ENCODE measurements around the gene TES.

TES gene

DNA sequence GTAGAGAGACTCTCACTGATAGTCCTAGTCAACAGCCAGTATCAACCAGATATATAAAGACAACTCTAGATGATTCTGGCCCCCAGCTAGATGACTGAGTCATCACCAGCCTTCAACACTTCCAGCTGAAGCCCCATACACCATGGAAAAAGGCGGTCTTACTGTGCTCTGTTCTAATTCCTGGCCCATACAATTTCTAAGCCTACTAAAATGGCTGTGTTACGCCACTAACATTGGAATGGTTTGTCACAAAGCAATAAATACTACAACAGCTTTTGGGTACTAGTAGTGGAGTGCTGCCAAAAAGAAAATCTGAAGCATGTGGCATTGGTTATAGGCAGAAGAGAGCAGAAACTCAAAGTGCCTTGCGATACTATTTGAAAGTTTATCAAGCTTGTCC lies 13.0 kb upstream of the TES start:
- TF ChIP-seq, protein P1, sequence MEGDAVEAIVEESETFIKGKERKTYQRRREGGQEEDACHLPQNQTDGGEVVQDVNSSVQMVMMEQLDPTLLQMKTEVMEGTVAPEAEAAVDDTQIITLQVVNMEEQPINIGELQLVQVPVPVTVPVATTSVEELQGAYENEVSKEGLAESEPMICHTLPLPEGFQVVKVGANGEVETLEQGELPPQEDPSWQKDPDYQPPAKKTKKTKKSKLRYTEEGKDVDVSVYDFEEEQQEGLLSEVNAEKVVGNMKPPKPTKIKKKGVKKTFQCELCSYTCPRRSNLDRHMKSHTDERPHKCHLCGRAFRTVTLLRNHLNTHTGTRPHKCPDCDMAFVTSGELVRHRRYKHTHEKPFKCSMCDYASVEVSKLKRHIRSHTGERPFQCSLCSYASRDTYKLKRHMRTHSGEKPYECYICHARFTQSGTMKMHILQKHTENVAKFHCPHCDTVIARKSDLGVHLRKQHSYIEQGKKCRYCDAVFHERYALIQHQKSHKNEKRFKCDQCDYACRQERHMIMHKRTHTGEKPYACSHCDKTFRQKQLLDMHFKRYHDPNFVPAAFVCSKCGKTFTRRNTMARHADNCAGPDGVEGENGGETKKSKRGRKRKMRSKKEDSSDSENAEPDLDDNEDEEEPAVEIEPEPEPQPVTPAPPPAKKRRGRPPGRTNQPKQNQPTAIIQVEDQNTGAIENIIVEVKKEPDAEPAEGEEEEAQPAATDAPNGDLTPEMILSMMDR (IDR thresholded peaks at IDR 0.05; ENCODE audit: control insufficient read depth, insufficient read depth, low read depth, low read length, missing control alignments): no peak
- no peak for DNase-seq (ENCODE audit: low read depth)
- no peak overlapping the region for H3K4me3 ChIP-seq (ENCODE audit: control insufficient read depth, low read depth, low read length)

DNA sequence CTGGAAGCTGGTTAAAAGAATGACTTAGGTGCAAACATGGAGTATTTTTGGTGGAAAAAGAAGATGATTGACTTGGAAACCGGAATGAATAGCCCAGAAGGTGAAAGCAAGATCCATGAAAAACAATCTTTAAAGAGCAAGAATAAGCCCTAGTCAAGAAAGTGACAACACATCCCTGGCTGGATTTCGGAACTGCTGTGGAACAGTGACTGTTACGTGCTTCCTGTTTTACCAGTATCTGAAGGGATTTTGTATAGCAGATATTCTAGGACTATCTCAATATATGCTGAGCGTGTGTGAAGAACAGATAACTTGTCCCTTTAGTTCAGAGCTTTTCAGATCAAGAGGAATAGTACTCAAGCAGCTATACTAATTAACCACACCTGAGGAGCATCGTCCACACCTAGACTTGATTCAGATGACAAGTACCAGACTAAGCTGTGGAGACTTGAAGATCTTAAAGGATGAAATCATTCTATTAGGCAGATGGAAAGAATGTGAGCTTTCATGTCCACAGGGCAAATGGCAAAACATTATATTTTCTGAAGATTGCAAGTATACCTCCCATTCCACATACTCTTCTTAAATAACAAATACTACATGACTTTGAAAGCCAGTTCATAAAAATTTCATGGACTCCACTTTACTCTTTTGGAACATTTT lies 11.5 kb upstream of the TES start:
- no peak for DNase-seq (ENCODE audit: low read depth)
- TF ChIP-seq, protein P1 (IDR thresholded peaks at IDR 0.05; ENCODE audit: control insufficient read depth, insufficient read depth, low read depth, low read length, missing control alignments): no peak
- no peak overlapping the region for H3K4me3 ChIP-seq (ENCODE audit: control insufficient read depth, low read depth, low read length)

DNA sequence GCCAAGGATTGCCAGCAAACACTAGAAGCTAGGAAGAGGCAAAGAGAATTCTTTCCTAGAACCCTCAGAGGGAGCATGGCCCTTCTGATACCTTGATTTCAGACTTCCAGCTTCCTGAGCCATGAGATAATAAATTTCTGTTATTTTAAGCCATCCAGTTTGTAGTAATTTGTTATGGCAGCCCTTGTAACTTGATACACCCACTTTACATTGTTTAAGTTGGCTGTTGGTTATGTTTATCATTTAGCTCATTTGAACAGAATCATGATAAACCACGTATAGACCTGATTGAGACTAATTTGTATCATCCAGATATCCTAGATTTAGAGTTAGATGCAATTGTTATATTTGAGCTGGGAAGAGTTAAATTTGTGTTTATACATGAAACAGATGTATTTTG lies 9.4 kb upstream of the TES start:
- no peak for DNase-seq (ENCODE audit: low read depth)
- no peak overlapping the region for H3K4me3 ChIP-seq (ENCODE audit: control insufficient read depth, low read depth, low read length)
- TF ChIP-seq, protein P1 (IDR thresholded peaks at IDR 0.05; ENCODE audit: control insufficient read depth, insufficient read depth, low read depth, low read length, missing control alignments): no peak

DNA sequence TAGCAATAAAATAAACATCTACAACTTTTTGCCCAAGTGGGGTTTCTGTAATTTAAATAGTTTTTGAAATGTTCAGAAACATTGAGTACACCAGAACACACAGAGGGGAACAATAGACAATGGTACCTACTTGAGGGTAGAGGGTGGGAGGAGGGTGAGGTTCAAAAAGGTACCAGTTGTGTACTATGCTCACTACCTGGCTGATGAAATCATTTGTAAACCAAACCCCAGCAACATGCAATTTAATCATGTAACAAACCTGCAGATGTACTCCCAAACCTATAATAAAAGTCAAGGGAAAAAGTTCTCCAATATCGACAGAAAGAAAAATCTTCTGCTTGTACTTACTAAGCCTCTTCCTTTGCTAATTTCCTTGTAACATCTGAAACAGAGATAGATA lies 4.2 kb upstream of the TES start:
- TF ChIP-seq, protein P1 (IDR thresholded peaks at IDR 0.05; ENCODE audit: control insufficient read depth, insufficient read depth, low read depth, low read length, missing control alignments): no peak
- DNase-seq (ENCODE audit: low read depth): no peak
- H3K4me3 ChIP-seq (ENCODE audit: control insufficient read depth, low read depth, low read length): no peak overlapping the region

DNA sequence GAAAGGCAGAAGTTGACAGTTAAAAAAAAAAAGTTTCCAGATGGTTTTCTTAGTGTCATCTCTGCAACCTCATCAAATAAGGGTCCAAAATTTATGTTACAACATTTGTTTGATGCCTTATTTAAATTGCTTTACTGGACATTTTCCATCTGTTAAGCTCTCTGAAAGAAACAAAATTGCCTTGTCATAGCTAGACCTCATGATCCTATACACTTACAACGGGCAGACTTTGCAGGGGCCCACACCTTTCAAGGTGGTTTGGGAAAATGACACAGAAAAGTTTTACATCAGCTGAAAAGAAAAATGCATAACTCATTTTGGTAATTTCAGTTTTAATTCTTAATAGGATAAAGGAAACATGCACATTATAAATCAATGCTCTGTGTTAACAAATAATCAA lies 1.4 kb upstream of the TES start:
- TF ChIP-seq, protein P1 (IDR thresholded peaks at IDR 0.05; ENCODE audit: control insufficient read depth, insufficient read depth, low read depth, low read length, missing control alignments): no peak
- H3K4me3 ChIP-seq (ENCODE audit: control insufficient read depth, low read depth, low read length): no peak overlapping the region
- no peak for DNase-seq (ENCODE audit: low read depth)

DNA sequence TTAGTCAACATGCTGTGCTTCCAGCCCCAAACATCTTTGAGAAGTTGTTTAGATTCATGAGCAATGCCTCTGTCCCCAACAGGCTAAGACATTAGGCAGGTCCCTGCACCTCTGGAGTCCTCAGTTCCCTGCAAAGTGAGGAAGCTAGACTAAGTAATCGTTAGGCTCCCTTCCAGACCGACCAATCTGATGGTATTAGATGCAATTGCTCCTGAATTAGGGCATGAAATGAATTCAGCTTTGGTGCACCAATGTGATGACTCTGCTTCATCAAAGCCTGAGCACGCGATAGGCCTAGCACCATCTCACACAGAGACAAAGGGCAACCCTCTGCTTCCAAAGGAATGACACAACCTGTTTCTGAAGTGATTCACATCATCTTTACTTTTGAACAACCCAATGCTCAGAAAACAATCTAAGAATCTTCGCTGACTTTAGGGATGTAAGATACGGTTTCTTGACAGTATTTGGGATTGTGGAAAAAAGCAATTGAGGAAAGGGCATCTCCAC lies 723 bp upstream of the TES start:
- DNase-seq (ENCODE audit: low read depth): no peak
- TF ChIP-seq, protein P1 (IDR thresholded peaks at IDR 0.05; ENCODE audit: control insufficient read depth, insufficient read depth, low read depth, low read length, missing control alignments): no peak
- no peak overlapping the region for H3K4me3 ChIP-seq (ENCODE audit: control insufficient read depth, low read depth, low read length)
